ENCODE measurements around the gene DGCR8. TPM values are rescaled to one million over a fixed set of nuclear protein-coding genes. Genes with fewer than 3 reads are reported as not detected.

Gene DGCR8
- polyA plus RNA-seq, 1 experiment: 21.3 TPM

GRCh38 chr22:20076627-20077172, 3.3 kb upstream of the DGCR8 start:
- ChIA-PET CTCF (interaction anchor here (1.0 kb wide), 1 partner anchor 129 kb away, joined by 3 read pairs; no protein-coding TSS in a partner anchor), POLR2A (no interaction called here)
- no peaks in the 10 kb centered on the region for H3K27me3 ChIP-seq (ENCODE audit: control insufficient read depth, insufficient read depth, low read length)
- H3K4me3 ChIP-seq (ENCODE audit: low read depth, low read length): no peak overlapping the region
- no peak for DNase-seq (ENCODE audit: low read depth)
- H3K36me3 ChIP-seq (ENCODE audit: control insufficient read depth, insufficient read depth, low read length): no peaks in the 10 kb centered on the region
- no peak for TF ChIP-seq CTCF (IDR thresholded peaks at IDR 0.05; ENCODE audit: insufficient read depth, low read depth, low read length)

DNA sequence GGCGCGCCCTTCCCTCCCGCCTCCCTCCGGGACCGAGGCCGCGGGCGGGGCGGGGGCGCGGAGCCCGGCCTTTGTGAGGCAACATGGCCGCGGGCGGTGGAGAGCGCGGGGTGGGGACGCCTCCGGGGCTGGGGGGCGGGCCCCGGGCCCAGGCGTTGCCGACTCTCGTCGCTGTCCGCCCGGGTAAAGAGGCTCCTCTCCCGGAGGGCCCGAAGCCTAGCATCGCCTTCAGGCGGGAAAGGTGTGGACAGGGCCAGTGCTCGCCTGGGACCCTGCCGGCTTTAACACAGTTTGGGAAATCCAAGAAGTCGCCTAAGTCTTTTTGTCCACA, 369 bp downstream of the DGCR8 start:
- no peak for DNase-seq (ENCODE audit: low read depth)
- Histone ChIP-seq H3K4me3 (ENCODE audit: low read depth, low read length) (peak overlapping the region; percentile 58), H3K36me3 (ENCODE audit: control insufficient read depth, insufficient read depth, low read length) (no peaks in the 10 kb centered on the region; the same call in 1 of the 2 replicates), H3K27me3 (ENCODE audit: control insufficient read depth, insufficient read depth, low read length) (no peaks in the 10 kb centered on the region)
- ChIA-PET CTCF (no interaction called here), POLR2A (no interaction called here)
- no peak for TF ChIP-seq CTCF (IDR thresholded peaks at IDR 0.05; ENCODE audit: insufficient read depth, low read depth, low read length)

DNA sequence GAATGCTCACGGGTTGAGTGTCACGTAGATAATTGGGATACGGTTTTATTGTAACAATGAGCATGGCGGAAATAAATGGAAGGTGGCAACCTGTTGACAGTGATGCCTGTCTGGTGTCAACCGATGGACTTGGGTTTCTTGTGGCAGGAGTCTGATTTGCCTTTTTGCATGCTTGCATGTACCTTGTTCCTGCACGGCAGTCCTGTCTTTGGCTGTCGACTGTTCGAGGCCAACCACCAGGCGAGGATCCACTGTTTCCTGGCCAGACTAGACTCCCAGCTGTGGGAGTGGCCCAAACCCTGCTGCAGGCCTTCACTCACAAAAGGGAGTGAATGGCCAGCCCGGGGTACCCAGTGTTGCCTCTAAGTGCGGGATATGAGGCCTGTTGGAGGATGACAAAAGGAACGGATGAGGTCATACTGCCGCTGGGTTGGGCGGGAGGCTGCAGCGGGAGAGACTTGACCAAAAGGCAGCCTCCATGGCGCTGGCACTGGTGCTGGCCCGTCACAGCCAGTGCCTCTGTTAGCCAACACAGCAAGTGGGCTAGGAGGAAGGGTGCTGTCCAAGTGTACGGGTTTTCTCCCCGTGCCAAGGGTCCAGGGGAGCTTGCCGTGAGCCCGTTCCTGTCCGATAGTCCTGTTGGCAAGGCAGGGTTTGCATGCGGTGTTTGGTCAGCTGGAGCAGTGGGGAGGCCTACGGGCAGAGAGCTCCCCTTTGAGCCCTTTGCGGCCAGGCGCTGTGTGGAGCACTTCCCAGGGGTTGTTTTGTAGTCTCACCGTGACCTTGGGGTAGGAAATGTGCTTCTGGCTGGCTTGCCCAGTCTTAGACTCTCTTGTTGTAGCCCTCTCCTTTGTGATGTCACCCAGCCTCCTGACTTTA, 974 bp downstream of the DGCR8 start:
- Histone ChIP-seq H3K36me3 (ENCODE audit: control insufficient read depth, insufficient read depth, low read length) (peaks cover 2% of the 10 kb centered on the region), H3K27me3 (ENCODE audit: control insufficient read depth, insufficient read depth, low read length) (no peaks in the 10 kb centered on the region), H3K4me3 (ENCODE audit: low read depth, low read length) (peak overlapping the region; percentile 58)
- DNase-seq (ENCODE audit: low read depth): no peak
- TF ChIP-seq CTCF (IDR thresholded peaks at IDR 0.05; ENCODE audit: insufficient read depth, low read depth, low read length): no peak
- CTCF ChIA-PET: no interaction called here
- POLR2A ChIA-PET: no interaction called here

GRCh38 chr22:20083157-20083890, 3.3 kb downstream of the DGCR8 start:
- no peak for DNase-seq (ENCODE audit: low read depth)
- Histone ChIP-seq H3K4me3 (ENCODE audit: low read depth, low read length) (no peak overlapping the region), H3K36me3 (ENCODE audit: control insufficient read depth, insufficient read depth, low read length) (peaks cover 21% of the 10 kb centered on the region), H3K27me3 (ENCODE audit: control insufficient read depth, insufficient read depth, low read length) (no peaks in the 10 kb centered on the region)
- POLR2A ChIA-PET: no interaction called here
- CTCF ChIA-PET: no interaction called here
- no peak for TF ChIP-seq CTCF (IDR thresholded peaks at IDR 0.05; ENCODE audit: insufficient read depth, low read depth, low read length)

DNA sequence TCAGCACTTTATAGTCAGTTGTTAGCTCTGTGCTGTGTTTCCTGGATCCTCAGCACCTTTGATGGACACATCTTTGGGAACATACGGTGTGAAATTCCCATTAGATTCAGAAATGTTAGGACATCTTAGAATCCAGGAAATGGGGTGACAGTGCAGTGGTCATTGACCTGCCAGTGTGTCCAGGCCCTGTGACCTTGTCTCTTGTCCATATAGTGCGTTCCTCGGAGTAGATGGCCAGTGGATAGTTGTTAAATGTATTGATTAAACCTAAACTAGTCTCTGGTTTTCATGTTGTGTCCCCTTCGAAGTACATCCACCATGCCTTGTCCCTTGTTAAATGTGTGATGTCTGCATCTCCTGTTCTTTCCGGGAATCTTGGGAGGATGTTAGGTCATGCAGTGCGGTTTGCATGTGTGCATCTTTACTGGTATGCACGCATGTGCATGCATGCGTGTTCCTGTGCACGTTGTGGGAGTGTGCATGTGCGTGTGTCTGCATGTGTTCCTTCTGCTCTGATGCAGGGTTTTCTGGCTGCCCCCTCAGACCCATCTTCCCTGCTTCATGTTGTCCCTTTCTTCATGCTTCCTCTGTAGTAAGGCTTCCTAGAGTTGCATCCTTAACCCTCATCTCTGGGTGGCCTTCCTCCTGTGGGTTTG, 4.0 kb downstream of the DGCR8 start:
- peaks cover 23% of the 10 kb centered on the region for H3K36me3 ChIP-seq (ENCODE audit: control insufficient read depth, insufficient read depth, low read length)
- no peak for TF ChIP-seq CTCF (IDR thresholded peaks at IDR 0.05; ENCODE audit: insufficient read depth, low read depth, low read length)
- CTCF ChIA-PET: no interaction called here
- POLR2A ChIA-PET: no interaction called here
- no peak for DNase-seq (ENCODE audit: low read depth)
- H3K4me3 ChIP-seq (ENCODE audit: low read depth, low read length): no peak overlapping the region
- no peaks in the 10 kb centered on the region for H3K27me3 ChIP-seq (ENCODE audit: control insufficient read depth, insufficient read depth, low read length)

All from BJ (cell line).